GM19468 (cell line): ENCODE measurements around the gene TMEM198.

Experiments used
- ATAC-seq: cut with Tn5 transposase; IDR thresholded peaks from one replicate; pipeline ENCODE4 v1.9.1; 2021; ENCODE audit warnings: mild to moderate bottlenecking, moderate library complexity, moderate number of reproducible peaks; ENCODE audit not compliant: unreplicated experiment; ENCODE audit errors: extremely low read depth

The TMEM198 gene

DNA sequence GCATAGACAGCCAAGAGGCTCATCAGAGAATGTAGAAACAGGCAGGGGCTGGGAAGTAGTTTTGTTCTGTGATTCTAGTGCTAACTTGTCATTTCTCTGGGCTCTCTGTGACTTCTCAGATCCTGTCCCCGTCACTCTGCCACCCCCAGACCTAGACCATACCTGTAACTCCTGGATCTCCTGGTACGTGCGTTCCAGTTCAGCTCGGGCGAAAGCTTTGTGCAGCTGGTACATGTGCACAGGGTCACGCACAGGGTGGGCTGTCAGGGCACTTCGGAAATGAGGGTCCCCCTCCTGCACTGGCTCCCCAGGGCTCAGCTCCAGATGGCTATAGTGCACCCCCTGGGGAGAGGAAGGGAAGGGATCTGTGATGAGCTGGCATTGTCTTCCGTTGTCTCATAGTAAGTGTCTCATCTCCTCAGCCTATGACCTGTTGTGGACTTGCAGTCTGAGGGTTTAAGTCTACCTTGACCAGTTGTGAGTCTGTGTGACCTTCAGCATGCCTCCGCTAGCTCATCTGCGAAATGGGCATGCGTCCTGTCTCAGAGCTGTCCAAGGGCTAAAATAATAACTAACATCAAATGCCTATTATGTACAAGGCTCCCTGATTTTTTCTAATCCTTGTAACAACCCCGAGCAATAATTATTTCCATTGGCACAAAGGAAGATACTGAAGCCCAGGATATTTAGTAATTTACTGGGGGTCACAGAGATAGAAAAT is 2.9 kb upstream of the TMEM198 start:
- ATAC-seq: no peak

GRCh38 chr2:219541611-219542180 is 2.1 kb upstream of the TMEM198 start:
- ATAC-seq: peak; percentile 47

- ATAC-seq: peak; percentile 11
Measured at GRCh38 chr2:219542931-219543595, 765 bp upstream of the TMEM198 start.

- ATAC-seq: no peak
Measured at GRCh38 chr2:219544567-219544966, 739 bp downstream of the TMEM198 start.

- no peak for ATAC-seq
Measured at GRCh38 chr2:219545295-219545942, 1.6 kb downstream of the TMEM198 start.

GRCh38 chr2:219545943-219546352 is 2.1 kb downstream of the TMEM198 start:
- no peak for ATAC-seq

- no peak for ATAC-seq
Measured at GRCh38 chr2:219547621-219548020, 3.8 kb downstream of the TMEM198 start.

DNA sequence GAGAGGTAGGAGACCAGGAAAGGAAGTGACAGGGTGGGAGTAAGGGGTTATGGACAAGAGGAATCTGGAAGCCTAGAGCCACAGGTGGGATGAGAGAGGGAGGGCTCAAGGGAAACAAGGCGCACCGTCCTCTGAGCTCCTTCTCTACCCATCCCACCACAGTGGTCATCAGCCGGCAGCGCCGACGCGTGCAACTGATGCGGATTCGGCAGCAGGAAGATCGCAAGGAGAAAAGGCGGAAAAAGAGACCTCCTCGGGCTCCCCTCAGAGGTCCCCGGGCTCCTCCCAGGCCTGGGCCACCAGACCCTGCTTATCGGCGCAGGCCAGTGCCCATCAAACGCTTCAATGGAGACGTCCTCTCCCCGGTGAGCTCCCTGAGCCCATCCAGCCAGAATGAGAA is 5.2 kb downstream of the TMEM198 start:
- ATAC-seq: no peak

DNA sequence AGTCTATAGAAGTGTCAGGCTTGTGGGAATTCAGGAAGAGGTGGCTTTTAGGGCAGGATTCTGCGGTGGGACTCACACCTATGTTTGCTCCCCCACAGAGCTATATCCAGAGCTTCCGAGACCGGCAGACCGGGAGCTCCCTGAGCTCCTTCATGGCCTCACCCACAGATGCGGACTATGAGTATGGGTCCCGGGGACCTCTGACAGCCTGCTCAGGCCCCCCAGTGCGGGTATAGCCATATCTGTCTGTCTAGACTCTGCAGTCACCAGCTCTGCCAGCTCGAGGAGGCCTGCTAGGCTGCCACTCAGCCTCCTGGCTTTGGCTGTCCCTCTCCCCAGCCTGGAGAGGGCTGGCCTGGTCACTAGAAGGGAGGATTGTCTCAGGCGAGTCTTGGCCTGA is 5.8 kb downstream of the TMEM198 start:
- no peak for ATAC-seq

DNA sequence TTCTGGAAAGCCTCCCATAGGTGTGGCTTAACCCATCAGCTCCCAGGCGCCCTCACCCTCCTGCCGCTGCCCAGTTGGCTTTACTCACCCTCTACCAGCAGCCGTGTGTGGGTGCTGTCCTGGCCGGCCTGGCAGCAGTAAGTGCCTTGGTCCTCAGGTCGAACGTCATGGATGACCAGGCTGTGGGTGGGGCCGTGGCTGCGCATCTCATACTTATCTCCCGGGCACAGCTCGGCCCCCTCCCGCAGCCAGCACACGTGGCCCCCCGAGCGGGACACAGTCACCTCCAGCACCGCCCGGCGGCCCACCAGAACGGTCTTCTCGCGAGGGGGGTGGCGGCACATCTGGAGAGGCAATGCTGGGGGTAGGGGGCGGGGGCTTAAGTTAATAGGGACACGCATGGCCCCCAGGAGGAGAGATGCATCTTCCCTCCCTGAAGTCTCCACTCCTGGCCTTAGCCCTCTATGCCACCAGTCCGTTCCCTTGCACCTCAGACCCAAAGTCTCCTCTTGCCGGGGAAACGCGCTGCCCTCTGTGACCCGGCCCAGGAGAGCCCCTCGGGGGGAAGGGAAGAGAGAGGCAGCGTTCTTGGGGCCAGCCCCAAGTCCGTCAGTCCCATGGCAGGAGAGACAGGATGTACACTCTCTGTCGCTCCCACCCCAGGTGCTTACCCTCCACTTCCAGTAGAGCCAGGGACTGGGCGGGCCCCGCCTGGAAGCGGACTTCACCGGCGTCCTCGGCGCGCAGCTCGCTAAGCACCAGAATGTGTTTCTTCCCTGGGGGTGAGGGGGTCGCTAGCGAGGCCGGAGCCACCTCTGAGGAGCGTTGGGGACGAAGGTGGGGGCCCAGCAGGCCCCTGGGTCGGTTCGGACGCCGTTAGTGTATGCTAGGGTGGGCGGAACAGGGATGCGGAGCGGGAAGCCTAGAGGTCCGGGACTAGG is 7.9 kb downstream of the TMEM198 start:
- ATAC-seq: no peak

- peak; percentile 91 for ATAC-seq
Measured at GRCh38 chr2:219552382-219553167, 8.7 kb downstream of the TMEM198 start.

- ATAC-seq: no peak
Measured at GRCh38 chr2:219553168-219553417, 9.3 kb downstream of the TMEM198 start.

DNA sequence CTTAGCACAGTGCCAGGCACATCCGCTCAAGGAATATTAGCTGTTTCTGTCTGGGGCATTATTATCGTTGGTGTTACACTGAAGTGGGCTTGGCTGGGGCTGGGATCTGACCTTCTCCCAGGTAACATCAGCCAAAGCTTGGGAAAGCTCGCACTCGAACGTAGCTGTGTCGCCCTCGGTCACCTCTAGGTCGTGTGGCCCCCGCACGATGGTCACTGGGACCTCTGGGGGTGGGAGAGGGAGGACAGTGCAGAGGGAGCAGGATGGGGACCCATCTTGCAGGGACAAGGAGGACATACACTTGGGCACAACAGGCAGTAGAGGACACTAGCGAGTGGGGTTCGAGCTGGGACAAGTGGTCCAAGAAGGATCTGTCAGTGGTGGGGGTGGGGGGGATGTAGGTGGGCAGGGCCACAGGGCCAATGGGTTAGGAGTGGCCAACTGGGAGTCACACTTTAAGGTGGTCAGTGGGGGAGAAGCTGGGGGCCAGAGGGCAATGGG is 9.7 kb downstream of the TMEM198 start:
- no peak for ATAC-seq

DNA sequence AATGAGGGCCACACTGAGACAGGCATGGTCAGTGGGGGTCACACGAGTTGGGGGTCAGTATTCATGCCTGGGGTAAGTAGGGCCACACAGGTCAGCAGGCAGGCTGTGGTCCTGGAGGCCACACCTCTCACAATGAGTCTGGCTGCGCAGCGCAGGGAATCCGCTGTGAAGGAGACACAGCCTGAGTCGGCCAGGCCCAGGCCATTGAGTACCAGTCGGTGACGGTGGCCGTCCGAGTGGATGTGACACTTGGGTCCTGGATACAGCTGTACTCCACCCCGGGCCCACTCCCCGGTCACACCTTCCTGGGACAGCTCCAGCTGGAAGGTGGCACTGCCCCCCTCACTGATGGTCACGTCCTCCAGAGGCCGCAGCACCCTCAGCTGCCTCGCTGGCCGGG is 10.5 kb downstream of the TMEM198 start:
- ATAC-seq: no peak

- ATAC-seq: no peak
Measured at GRCh38 chr2:219555956-219556355, 12.1 kb downstream of the TMEM198 start.

DNA sequence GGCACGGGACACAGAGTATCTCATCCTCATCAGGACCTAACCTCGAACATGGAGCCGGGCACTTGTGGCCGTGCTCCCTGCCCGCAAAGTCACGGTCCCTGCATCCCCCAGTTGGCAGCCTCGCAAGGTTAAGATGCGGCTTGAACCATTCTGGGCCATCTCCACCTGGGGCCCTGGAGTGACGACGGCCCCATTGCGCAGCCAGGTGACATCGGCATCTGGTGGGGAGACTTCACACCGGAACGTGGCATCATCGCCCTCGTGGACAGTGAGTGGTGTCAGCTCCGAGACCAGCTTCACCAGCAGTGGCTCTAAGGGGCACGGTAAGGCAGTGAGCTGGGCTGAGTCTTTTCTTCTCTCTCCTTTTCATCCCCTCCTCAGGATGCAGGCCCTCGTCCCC is 12.6 kb downstream of the TMEM198 start:
- ATAC-seq: no peak

DNA sequence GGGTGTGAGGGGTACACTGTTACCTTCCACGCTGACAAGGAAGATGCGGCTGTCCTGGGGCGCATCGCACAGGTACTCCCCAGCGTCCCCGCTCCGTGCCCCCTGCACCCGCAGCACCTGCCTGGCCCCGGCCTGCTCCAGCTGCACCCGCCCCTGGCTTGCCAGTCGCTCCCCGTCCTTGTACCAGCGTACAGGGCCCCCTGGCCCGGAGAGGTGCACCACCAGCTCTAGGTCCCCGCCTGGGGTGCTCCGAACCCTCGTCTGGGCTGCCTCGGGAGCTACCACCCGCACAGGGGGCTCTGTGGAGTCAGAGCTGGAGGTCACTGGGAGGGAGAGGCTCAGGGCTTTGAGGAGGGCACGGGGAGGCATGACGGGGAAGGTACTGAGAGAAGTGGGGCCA is 13.5 kb downstream of the TMEM198 start:
- no peak for ATAC-seq

- ATAC-seq: no peak
Measured at GRCh38 chr2:219557791-219558785, 14.3 kb downstream of the TMEM198 start.
